HG02571 (cell line): ENCODE data around the gene GNB5.

ENCODE experiments used
- ATAC-seq: cut with Tn5 transposase; IDR thresholded peaks from one replicate; pipeline ENCODE4 v1.9.1; 2021; ENCODE audit warnings: mild to moderate bottlenecking, moderate library complexity; ENCODE audit not compliant: unreplicated experiment

The GNB5 gene

GRCh38 chr15:52146776-52147175 lies 44.4 kb downstream of the GNB5 start:
- ATAC-seq: no peak

GRCh38 chr15:52146261-52146660 lies 44.9 kb downstream of the GNB5 start:
- no peak for ATAC-seq

DNA sequence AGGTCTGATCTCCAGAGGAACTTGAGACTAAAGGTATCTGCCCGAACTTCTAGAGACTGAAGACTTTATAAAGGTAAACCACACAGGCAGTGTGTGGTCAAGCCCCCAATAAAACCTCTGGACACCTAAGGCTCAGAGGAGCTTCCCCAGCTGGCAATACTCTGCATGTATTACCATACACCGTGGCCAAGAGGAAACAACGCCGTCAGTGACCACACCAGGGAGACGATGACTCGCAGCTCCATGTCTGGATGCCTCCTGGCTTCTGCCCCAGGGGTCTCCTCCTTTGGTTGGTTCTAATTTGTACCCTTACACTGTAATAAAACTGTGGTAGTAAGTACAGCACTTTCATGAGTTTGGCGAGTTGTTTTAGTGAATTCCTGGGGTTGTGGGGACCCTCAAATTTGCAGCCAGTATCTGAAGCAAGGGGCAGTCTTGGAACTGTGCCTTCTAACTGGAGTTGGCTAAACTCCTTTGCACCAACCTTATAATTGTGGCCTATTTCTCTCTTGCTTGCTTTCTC lies 46.5 kb downstream of the GNB5 start:
- ATAC-seq: no peak

- ATAC-seq: no peak
Observed at GRCh38 chr15:52143873-52144272, 47.3 kb downstream of the GNB5 start.

- ATAC-seq: no peak
Observed at GRCh38 chr15:52140646-52141045, 50.5 kb downstream of the GNB5 start.

GRCh38 chr15:52139599-52140462 lies 51.4 kb downstream of the GNB5 start:
- ATAC-seq: no peak

- no peak for ATAC-seq
Observed at GRCh38 chr15:52137432-52138357, 53.5 kb downstream of the GNB5 start.

DNA sequence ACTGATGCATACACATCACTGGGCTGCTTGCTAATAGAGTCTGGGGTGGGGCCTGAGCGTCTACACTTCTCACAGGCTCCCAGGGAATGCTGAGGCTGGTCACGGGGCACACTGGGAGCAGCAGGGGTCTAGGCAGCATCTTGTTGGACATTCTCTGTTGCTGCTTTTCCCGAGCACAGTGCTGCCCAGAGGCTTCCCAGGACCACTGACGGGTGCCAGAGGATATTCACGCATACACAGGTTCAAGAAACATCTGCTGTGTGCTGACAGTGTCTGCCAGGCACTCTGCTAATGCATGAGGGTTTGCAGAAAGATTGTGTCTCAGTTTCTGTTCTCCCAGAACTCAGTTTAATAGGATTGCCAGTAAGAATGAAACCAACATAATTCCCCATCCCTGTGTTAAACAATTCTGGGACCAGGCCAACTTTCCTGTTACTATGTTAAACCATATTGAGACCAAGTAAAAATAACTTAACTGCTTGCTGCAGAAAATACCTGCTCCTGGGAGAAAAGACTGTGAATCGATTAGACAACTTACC lies 54.7 kb downstream of the GNB5 start:
- ATAC-seq: no peak

DNA sequence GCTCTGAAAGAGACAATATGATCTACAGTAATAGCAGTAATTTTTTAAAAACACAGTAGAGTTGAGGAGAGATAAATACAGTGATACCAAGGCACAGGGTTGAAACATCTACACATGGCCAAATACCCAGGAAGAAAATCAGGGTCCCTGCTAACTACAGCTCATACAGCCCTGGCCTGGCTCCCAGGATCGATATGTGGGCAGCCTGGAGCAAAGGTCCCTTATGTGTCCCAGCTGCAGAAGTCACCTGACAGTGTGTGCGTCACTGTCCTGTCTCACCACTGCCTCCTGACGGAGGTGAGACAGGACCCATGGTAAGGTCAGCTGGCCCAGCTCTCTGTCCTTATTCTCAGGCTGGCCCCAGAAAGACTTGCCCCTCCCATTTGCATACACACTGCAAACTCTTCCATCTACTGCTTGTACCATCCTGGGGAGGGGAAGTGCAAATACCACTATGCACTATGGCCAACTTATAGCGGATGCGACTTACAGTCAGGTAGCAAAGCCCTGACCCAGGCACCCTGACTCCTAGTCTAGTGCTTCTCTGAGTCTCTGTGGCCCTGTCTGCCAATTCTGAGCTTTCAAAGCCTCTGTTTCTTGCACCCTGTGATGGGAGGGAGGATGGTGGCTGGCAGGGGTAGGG lies 56.6 kb downstream of the GNB5 start:
- ATAC-seq: no peak

- no peak for ATAC-seq
Observed at GRCh38 chr15:52133510-52134220, 57.5 kb downstream of the GNB5 start.

DNA sequence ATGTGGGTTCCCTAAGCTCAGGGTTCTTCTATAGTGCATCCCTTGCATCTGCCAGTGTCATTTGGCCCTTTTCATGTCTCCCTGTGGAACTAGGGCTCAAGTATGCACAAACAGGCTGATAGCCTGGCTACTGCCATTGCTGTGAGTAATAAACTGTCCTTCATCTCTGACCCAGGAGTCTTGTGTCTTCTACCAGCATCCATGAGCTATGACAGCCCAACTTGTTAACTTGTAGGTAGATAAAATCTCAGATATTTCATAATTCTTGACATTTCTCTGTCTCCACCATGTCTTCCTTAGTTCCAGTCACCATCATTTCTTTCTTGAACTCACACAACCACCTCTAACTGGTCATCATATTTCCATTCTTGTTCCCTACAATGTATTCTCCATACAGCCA lies 59.1 kb downstream of the GNB5 start:
- ATAC-seq: no peak

DNA sequence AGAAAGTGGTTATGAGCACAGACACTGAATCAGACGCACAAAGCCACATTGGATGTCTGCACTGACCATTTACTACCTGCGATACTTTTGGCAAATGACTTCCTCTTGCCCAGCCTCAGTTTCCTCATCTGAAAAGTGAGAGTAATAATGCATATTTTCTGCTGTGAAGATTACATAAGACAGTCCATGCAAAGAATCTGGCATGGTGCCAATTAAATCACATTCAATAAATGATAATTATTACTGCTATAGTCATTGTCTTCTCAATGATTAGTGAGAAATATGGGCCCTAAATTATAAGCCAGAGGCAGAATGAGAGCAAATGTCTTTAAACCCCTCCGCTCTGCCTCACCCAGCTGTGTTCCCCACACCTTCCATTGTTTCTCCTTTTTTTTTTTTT lies 62.6 kb downstream of the GNB5 start:
- no peak for ATAC-seq

DNA sequence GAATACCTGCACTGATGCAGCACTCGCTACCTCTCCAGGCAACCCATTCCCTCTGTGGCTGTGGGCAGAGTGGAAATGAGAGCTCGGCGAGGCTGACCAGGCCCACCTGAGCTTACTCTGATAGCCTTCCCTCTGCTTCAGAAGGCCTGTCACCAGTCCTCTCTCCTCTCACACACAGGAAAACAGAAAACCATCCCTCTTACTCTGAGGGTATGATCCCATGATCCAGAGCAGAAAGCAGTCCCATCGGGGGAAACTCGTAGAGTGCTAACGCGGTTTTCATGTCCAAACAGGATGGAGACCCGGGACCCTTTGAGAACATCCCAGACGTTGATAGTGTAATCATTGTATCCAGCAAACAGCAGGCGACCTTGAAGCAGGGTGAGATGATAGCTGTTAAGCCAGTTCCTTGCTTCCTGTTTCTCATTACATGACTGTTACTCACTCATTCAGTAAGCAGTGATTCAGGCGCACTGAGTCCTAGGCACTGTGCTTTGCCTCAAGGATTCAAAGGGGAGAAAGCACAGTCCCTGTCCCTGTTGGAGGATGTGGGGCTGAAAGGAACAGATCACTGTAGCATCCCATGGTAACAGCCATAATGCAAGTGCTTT lies 66.8 kb downstream of the GNB5 start:
- no peak for ATAC-seq

- ATAC-seq: no peak
Observed at GRCh38 chr15:52121896-52122295, 69.3 kb downstream of the GNB5 start.

GRCh38 chr15:52121006-52121405 lies 70.2 kb downstream of the GNB5 start:
- ATAC-seq: no peak

DNA sequence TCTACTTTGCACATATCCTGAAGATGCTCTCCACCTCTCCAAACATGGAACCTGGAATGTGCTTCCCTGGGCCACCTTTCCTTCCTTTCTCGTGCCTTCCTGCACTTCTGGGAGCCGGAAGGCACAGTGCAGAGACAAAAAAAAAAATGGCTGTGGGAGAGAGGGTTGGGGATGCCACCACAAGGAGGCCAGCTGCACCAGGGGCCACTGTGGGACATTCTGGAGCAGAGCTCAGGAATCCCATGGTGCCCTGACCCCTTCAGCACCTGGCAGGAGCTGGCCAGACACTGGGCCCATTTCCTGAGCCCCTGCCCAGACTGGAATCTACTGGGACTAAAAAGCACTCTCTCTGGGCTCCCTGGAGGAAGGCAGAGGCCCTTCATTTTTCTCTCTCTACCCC lies 70.7 kb downstream of the GNB5 start:
- ATAC-seq: no peak

- no peak for ATAC-seq
Observed at GRCh38 chr15:52118969-52119749, 72.0 kb downstream of the GNB5 start.

GRCh38 chr15:52117549-52117948 lies 73.6 kb downstream of the GNB5 start:
- ATAC-seq: no peak
